GOT3 (cell line): ENCODE results near the gene MOB1A.
"Not testable (repeated sequence)": the region's sequence is repeated elsewhere in the genome, so short reads cannot be mapped to it uniquely, and the experiment has no call there.

Experiments
- DNase-seq: peaks from one replicate; lab custom pipeline; 2025; ENCODE audit warnings: mixed read lengths; lab: John Stamatoyannopoulos, UW

The MOB1A gene

GRCh38 chr2:74148457-74149246 is 30.0 kb downstream of the MOB1A start:
- DNase-seq, result no peak

- DNase-seq, result peak; percentile 54
Measured at GRCh38 chr2:74147727-74148456, 30.8 kb downstream of the MOB1A start, which contains the start of gene BOLA3. BOLA3 (minus strand) TSS chr2:74147912; CDS start chr2:74147874, 38 bp downstream.

GRCh38 chr2:74146929-74147726 is 31.6 kb downstream of the MOB1A start:
- DNase-seq, result no peak

GRCh38 chr2:74142340-74142739 is 36.3 kb downstream of the MOB1A start:
- no peak for DNase-seq

GRCh38 chr2:74138600-74139323 is 39.9 kb downstream of the MOB1A start:
- no peak for DNase-seq

- no peak for DNase-seq
Measured at GRCh38 chr2:74137651-74138599, 40.8 kb downstream of the MOB1A start.

- DNase-seq, result no peak
Measured at GRCh38 chr2:74131901-74132300, 46.8 kb downstream of the MOB1A start.

GRCh38 chr2:74130211-74130995 is 48.3 kb downstream of the MOB1A start:
- no peak for DNase-seq

GRCh38 chr2:74128206-74128605 is 50.5 kb downstream of the MOB1A start:
- no peak for DNase-seq

GRCh38 chr2:74123955-74124354 is 54.7 kb downstream of the MOB1A start:
- not testable (repeated sequence) for DNase-seq

- DNase-seq, result not testable (repeated sequence)
Measured at GRCh38 chr2:74121846-74122245, 56.8 kb downstream of the MOB1A start.

GRCh38 chr2:74119912-74120825 is 58.5 kb downstream of the MOB1A start:
- DNase-seq, result peak; percentile 50

- DNase-seq, result no peak
Measured at GRCh38 chr2:74119339-74119738, 59.3 kb downstream of the MOB1A start.

- no peak for DNase-seq
Measured at GRCh38 chr2:74111380-74111779, 67.3 kb downstream of the MOB1A start.

GRCh38 chr2:74110537-74110936 is 68.1 kb downstream of the MOB1A start:
- no peak for DNase-seq

GRCh38 chr2:74109551-74109950 is 69.1 kb downstream of the MOB1A start:
- DNase-seq, result no peak

GRCh38 chr2:74107071-74107470 is 71.6 kb downstream of the MOB1A start:
- no peak for DNase-seq

- no peak for DNase-seq
Measured at GRCh38 chr2:74105413-74105812, 73.3 kb downstream of the MOB1A start.

GRCh38 chr2:74104839-74105238 is 73.8 kb downstream of the MOB1A start:
- DNase-seq, result no peak
